Mesodermal cell (in vitro differentiated cells): ENCODE data around the gene LAMA5.

Experiments used
- H3K27ac ChIP-seq: 2 replicates; pipeline ENCODE4 v1.7.0; 2013; ENCODE audit warnings: mild to moderate bottlenecking, low read depth, low read length, moderate library complexity; ENCODE audit not compliant: severe bottlenecking
- H3K36me3 ChIP-seq: 2 replicates; pipeline ENCODE4 v1.7.1; 2013; ENCODE audit warnings: mild to moderate bottlenecking, low read length, moderate library complexity; ENCODE audit not compliant: control insufficient read depth, insufficient read depth
- H3K4me1 ChIP-seq: one replicate; pipeline ENCODE4 v1.7.1; 2013; ENCODE audit warnings: mild to moderate bottlenecking, low read length; ENCODE audit not compliant: insufficient read depth, control insufficient read depth, poor library complexity, severe bottlenecking
- H3K4me3 ChIP-seq: 2 replicates; pipeline ENCODE4 v1.7.0; 2013; ENCODE audit warnings: low read length, control low read depth, mild to moderate bottlenecking; ENCODE audit not compliant: insufficient read depth, poor library complexity, severe bottlenecking; ENCODE audit errors: extremely low read depth
- H3K9me3 ChIP-seq: 2 replicates; pipeline ENCODE4 v1.7.1; 2013; ENCODE audit warnings: mild to moderate bottlenecking, low read length, moderate library complexity; ENCODE audit not compliant: control insufficient read depth
- WGBS, 2 experiments: methylation state at CpG; one replicate each; pipeline ENCODE4 v1.1.5; 2013; ENCODE audit warnings: missing lambda C conversion rate in 2 of 2; ENCODE audit not compliant: insufficient coverage in 2 of 2; 5-methylcytosine and 5-hydroxymethylcytosine counted together

LAMA5 gene

GRCh38 chr20:62409086-62409853 lies 42.2 kb upstream of the LAMA5 start:
- 85 to 91% methylated on average over 9 to 11 of the region's 12 CpGs for WGBS, 2 experiments
- Histone ChIP-seq H3K9me3 (no peaks in the 10 kb centered on the region), H3K27ac (no peak overlapping the region), H3K4me1 (no peaks in the 10 kb centered on the region), H3K36me3 (no peaks in the 10 kb centered on the region), H3K4me3 (no peak overlapping the region)

- H3K9me3 ChIP-seq, result no peaks in the 10 kb centered on the region
Observed at GRCh38 chr20:62408640-62409039, 41.5 kb upstream of the LAMA5 start.

GRCh38 chr20:62408055-62408454 lies 40.9 kb upstream of the LAMA5 start:
- H3K4me3 ChIP-seq, result no peak overlapping the region
- no peaks in the 10 kb centered on the region for H3K4me1 ChIP-seq
- no peaks in the 10 kb centered on the region for H3K36me3 ChIP-seq
- WGBS, 2 experiments, result 92% methylated on average over 13 to 15 of the region's 15 CpGs
- no peaks in the 10 kb centered on the region for H3K9me3 ChIP-seq
- no peak overlapping the region for H3K27ac ChIP-seq

More at GRCh38 chr20:62408640-62409039, 41.5 kb upstream of the LAMA5 start:
- no peaks in the 10 kb centered on the region for H3K36me3 ChIP-seq
- no peak overlapping the region for H3K27ac ChIP-seq
- WGBS, 2 experiments, result 84% methylated on average over 6 to 10 of the region's 12 CpGs
- H3K4me1 ChIP-seq, result no peaks in the 10 kb centered on the region
- H3K4me3 ChIP-seq, result no peak overlapping the region

- H3K4me1 ChIP-seq, result no peaks in the 10 kb centered on the region
- H3K4me3 ChIP-seq, result peak within 1 kb of the TSS; percentile 49
- no peak within 1 kb of the TSS for H3K27ac ChIP-seq
- no peaks in the 10 kb centered on the region for H3K36me3 ChIP-seq
- 10 to 12% methylated on average over 52 to 57 of the region's 73 CpGs for WGBS, 2 experiments
- H3K9me3 ChIP-seq, result no peaks in the 10 kb centered on the region
Observed at GRCh38 chr20:62407221-62407992, 40.3 kb upstream of the LAMA5 start, which contains the start of gene CABLES2. Gene CABLES2, minus strand, starts transcription at chr20:62407285. Its CDS starts 9 bp downstream, at chr20:62407276.

GRCh38 chr20:62406635-62407176 lies 39.6 kb upstream of the LAMA5 start:
- H3K4me1 ChIP-seq, result no peaks in the 10 kb centered on the region
- H3K27ac ChIP-seq, result no peak overlapping the region
- H3K9me3 ChIP-seq, result no peaks in the 10 kb centered on the region
- 3 to 5% methylated on average over 24 to 28 of the region's 42 CpGs for WGBS, 2 experiments
- H3K4me3 ChIP-seq, result peak overlapping the region; percentile 49
- no peaks in the 10 kb centered on the region for H3K36me3 ChIP-seq

GRCh38 chr20:62405981-62406513 lies 38.9 kb upstream of the LAMA5 start:
- Histone ChIP-seq H3K27ac (no peak overlapping the region), H3K9me3 (no peaks in the 10 kb centered on the region), H3K4me1 (no peaks in the 10 kb centered on the region), H3K4me3 (peak overlapping the region; percentile 49), H3K36me3 (no peaks in the 10 kb centered on the region)
- WGBS, 2 experiments, result 78 to 89% methylated on average over 10 of the region's 10 CpGs

GRCh38 chr20:62405108-62405980 lies 38.2 kb upstream of the LAMA5 start:
- H3K4me1 ChIP-seq, result no peaks in the 10 kb centered on the region
- WGBS, 2 experiments, result 79 to 87% methylated on average over 22 to 23 of the region's 23 CpGs
- H3K36me3 ChIP-seq, result no peaks in the 10 kb centered on the region
- no peak overlapping the region for H3K27ac ChIP-seq
- no peak overlapping the region for H3K4me3 ChIP-seq
- no peaks in the 10 kb centered on the region for H3K9me3 ChIP-seq

GRCh38 chr20:62404761-62405107 lies 37.6 kb upstream of the LAMA5 start:
- Histone ChIP-seq H3K9me3 (no peaks in the 10 kb centered on the region), H3K4me3 (no peak overlapping the region), H3K36me3 (no peaks in the 10 kb centered on the region), H3K27ac (no peak overlapping the region), H3K4me1 (no peaks in the 10 kb centered on the region)
- WGBS, 2 experiments, result 90 to 93% methylated on average over 11 to 12 of the region's 12 CpGs

GRCh38 chr20:62404112-62404665 lies 37.1 kb upstream of the LAMA5 start:
- Histone ChIP-seq H3K27ac (no peak overlapping the region), H3K4me3 (no peak overlapping the region), H3K36me3 (no peaks in the 10 kb centered on the region), H3K4me1 (no peaks in the 10 kb centered on the region), H3K9me3 (no peaks in the 10 kb centered on the region)
- 89 to 95% methylated on average over 8 to 9 of the region's 9 CpGs for WGBS, 2 experiments

- Histone ChIP-seq H3K9me3 (no peaks in the 10 kb centered on the region), H3K4me3 (no peak overlapping the region), H3K4me1 (no peaks in the 10 kb centered on the region), H3K36me3 (no peaks in the 10 kb centered on the region), H3K27ac (no peak overlapping the region)
- WGBS, 2 experiments, result 90 to 94% methylated on average over 9 to 10 of the region's 13 CpGs
Observed at GRCh38 chr20:62403331-62403730, 36.2 kb upstream of the LAMA5 start.
